HG02588 (cell line): ENCODE measurements around the gene SDK1.

Source experiments
- ATAC-seq: cut with Tn5 transposase; IDR thresholded peaks from one replicate; pipeline ENCODE4 v1.9.1; 2021; ENCODE audit warnings: mild to moderate bottlenecking, moderate library complexity; ENCODE audit not compliant: unreplicated experiment

The SDK1 gene

DNA sequence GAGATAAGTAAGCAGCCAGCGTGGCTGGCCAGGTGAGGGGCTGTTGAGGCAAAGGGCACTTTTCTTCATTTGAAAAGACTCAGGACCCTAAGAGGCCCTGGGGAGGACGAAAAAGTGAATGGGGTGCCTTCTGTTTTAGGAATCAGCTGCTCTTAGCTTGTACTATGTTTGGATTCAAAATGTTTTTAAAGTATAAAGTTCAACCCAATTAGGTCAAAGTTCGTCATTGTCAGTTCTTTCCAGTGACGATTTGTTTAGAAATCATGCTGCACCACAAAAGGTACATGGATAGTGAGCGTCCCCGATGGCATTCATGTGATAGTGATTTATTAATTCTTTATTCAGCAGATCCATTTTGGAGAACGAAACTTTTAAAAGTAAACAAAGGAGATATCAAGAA, 338.2 kb downstream of the SDK1 start:
- no peak for ATAC-seq

DNA sequence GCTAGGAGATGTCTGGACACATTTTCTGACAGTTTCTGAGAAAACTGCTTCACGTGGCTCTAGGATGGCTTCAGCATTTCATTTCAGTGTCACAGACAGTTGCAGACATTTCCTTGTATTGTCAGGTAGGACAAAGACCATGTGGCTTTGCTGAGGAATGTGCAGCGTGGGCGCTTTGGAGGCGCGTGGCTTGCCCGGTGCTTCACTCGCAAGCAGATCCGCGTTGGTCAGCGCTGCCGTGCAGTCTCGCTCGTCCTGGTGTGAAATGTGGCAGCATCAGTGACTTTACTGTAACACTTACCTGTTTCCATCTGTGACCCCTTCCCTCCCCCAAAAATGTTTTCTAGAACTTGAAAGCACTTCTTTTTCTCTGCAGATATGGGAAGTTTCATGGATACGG, 340.5 kb downstream of the SDK1 start:
- ATAC-seq, result no peak

DNA sequence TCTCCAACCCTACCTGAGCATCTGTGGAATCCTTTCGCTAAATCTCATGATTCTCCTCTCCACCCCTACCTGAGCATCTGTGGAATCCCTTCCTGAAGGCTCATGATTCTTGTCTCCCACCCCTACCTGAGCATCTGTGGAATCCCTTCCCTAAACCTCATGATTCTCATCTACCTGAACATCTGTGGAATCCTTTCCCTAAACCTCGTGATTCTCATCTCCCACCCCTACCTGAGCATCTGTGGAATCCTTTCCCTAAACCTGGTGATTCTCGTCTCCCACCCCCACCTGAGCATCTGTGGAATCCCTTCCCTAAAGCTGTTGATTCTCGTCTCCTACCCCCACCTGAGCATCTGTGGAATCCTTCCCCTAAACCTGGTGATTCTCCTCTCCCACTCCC, 342.0 kb downstream of the SDK1 start:
- ATAC-seq, result no peak

DNA sequence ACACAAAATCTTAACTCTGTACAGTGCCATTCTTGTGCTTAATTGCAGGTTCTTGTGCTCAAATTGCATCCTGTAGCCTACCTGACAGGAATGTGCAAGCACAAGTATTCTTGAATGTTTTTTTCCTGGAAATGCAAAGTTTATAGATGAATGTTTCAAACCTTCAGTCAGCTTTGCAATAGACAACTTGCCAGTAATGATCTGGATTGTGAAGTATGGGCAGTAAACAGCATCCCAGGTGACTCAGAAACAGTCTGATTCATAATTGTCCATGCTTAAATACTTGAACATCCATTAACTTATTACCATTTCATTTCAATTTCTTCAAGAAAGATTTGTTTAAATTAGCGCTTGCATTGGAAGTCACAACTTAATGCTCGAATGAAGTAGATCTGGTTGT, 347.2 kb downstream of the SDK1 start:
- ATAC-seq, result no peak

DNA sequence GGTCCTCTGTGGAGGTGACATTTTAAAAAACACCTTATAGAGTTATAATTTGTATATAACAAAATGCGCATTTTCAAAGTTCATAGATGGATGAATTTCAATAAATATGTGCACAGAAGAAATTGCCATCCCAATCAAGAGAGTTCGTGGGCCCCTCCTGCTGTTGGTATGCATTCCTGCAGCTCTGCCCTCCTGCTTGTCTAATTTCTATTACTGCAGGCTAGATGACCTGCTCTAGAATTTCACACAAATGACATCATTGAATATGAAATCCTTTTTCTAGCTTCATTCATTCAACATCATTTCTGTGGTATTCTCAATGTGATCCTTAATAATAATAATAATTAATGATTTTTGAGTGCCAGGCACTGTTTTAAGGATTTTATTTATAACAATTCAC, 348.2 kb downstream of the SDK1 start:
- ATAC-seq, result no peak

DNA sequence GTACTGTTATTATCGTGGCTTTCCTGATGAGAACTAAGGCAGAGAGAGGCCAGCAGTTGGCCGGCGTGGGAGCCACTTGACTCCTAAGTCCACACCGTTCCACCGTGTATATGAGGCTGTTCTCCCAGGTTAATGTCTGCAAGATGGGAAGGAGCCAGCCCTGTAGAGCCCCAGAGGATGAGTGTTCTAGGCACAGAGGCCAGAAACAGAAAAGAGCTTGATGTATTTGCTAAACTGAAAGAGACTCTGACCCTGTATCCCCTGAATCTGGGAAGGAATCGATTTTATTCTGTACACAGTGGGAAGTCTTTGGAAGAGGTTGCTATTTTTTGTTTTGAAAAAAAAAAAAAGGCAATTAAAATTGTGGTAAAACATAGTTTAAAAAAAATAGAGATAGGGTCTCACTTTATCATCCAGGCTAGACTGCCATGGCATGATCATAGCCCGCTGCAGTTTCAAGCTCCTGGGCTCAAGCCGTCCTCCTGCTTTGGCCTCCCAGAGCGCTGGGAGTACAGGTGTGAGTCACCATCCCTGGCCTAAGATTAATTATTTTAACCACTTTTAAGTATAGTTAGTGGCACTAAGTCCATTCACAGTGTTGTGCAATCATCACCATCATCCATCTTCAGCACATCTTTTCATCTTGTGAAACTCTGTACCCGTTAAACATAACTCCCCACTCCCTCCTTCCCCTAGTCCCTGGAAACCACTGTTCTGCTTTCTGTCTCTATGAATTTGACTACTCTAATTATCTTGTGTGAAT, 348.8 kb downstream of the SDK1 start:
- ATAC-seq, result no peak

DNA sequence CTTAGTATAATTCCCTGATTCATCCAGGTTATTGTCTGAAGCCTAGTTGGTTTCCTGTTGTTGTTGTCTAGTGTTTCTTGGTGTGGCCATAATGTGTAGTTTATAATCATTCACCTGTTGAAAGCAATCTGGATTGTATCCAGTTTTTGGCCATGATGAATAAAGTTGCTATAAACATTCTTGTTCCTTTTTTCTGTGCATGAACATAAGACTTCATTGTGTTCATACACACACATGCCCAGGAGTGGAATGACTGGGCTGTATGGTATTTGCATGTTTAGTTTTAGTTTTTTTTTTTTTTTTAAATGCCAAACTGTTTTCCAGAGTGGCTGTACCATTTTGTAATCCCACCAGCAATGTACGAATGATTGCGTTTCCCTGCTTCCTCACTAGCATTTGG, 349.8 kb downstream of the SDK1 start:
- ATAC-seq, result no peak

DNA sequence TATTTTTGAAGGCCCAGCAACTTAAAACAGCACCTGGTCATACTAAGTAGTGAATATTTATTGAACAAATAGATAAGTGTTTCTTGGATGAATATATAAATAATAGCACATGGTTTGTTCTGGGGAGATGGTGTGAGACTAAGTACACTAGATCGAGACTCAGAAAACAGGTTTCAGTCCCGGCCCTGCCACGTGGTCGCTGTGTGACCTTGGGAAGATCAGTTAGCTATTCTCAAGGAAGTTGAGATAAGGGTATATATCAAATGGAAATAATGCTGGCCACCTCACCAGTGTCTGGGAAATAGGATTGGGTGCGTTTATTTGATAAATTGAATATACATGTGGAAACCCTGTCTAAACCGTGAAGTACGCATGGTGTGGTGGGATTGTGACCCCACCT, 354.6 kb downstream of the SDK1 start:
- ATAC-seq, result no peak

DNA sequence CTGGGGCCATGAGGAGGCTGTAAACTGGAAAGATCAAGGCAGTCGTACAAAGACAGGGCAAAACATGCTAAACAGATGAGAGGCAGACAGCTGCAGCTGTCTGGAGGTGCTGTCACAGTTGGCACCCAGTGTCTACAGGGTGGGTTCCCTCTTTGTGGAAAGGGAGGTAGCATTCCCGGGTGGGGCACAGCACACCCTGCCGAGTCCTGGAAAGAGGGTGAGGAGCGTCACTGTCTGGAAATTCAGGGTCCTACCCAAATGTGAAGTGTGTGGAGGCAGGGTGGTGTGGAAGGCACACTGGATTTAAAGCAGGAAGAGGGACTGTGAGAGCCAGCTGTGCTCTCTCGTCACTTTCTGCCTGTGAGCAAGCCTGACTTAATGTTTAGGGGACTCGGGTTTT, 356.2 kb downstream of the SDK1 start:
- ATAC-seq, result no peak

DNA sequence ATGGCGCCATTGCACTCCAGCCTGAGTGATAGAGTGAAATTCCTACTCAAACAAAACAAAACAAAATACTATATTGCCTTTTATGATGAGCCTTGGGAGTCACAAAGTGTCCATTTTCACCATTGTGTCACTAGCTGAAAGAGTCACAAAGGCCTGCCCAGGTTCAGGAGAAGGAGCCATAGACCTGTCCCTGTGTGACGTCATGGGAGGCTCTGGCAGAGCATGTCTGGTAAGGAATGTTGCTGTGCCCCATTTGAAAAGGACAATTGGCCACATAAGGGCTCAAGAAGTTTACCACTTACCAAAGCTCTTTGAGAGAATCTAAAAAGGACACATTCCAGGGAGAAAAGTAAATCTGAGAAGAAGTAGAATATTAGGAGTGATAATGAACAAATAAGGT, 367.7 kb downstream of the SDK1 start:
- ATAC-seq, result no peak

DNA sequence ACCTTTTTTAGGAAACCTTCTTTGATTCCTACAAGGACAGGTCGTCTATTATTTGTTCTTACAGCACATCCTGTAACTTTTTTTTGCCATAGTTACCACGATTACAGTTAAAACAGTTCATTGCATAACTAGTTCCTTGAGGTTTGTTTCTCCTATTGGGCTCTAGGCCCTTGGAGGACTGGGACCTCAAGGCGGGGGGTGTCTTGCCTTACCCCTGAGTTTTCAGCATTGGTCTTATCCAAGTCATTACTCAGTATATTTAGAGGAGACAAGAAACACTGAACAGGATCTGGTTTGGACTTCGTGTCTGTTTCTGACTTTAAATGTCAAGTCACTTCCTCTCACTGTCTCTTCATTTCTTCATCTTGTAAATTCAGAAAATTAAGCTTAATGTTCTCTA, 369.8 kb downstream of the SDK1 start:
- no peak for ATAC-seq

DNA sequence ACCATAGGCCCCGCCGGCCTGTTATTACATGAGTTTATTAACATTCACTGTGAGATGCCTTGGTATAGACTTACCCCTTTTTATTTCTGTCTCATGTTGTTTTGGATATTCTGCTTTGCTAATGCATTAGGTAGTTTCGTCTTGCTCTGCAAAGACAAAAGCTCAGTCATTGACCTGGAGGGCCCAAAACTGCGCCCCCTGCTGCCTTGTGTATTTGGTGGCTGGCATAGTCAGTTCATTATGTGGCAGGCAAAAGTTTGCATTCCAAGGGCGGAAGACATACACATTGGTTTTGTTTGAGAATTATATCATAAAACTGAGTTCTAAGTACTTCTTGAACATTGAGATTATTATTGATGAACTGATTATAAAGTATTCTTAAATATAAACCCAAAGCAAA, 372.5 kb downstream of the SDK1 start:
- no peak for ATAC-seq

DNA sequence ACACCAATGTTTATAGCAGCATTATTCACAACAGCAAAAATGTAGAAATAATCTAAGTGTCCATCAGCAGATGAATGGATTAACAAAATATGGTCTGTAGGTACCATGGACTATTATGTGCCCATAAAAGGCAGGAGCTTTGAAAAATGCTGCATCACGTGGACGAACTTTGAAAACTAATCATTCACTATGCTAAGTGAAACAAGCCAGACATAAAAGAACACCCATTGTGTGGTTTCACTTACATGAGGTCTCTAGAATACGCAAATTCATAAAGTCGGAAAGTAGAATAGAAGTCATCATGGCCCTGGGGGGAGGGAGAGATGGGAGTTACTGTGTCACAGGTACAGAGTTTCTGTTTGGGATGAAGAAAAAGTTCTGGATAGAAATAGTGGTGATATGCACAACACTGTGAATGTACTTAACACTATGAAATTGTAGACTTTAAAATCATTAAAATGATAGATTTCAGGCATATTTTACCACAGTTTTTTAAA, 377.3 kb downstream of the SDK1 start:
- no peak for ATAC-seq

DNA sequence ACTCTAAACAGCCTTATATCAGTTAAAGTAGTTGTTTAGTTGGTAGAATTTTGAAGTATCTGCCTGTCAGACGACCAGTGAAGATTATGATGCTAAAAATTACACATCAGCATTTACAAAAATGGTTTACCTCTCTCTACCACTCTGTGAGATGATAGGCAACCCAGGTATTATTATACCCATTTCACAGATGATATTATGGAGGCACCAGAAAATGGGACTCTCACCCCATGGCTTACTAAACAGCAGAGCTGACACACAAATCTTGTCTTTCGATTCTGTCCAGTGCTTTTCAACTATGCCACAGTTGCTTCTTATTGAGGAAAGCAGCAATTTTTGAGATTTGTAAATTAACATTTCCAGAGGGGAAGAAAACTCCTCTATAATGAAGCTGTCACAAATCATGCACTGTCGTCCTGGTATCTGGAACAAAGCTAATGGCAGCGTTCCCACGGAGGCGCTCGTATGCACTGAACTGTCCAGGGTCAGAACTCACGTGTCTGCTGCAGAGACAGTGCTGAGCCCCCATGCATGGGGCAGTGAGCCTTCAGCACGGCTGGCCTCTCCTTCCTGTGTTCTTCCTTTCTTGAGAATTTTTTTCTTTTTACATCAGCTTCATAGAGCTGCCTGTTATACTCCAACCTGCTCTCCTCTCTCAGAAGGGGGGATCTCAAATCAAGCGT, 381.1 kb downstream of the SDK1 start:
- ATAC-seq, result no peak

DNA sequence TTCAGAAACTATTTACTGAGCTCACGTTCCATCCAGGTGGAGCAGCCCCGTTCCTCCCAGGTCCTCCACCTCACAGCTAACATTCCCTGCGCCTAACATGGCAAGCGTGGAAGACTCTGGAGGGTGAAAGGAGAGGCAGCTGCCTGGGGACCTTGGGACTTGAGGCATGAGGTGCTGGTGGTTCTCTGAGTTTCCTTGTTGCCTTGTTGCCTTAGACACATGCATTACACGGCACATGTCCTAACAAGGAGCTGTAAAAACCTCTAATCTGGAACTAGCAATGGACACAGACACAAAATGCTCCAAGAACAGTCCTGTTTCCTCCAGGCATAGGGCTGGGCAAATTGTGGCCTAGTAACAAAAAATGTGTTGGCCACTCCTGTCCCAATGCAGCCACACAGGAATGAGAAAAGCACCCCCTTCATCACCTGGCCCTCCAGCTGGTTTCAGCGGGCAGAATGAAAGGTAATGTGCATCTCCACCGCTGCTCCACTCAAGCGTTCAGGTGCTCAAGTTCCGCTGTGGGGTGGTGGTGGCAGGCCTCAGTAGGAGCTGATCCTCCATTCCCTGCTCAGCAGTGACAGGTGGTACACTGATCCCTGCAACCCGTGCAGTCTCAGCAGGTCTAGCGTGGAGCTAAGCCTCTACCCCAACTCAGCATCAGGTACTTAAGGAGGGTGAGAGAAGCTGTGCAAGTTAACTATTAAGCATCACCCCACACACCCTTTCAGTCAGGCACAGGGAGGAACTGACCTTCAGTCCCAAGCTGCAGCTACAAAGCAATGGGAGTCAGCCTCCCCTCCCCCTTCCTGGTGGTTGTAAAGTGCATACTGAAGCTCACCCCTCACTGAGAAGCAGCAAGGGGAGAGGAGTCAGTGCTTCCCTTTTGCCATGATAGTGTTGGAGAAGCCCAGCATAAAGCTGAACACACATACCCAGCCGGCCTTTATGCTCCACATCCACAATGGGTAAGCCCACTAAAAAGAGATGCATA, 382.8 kb downstream of the SDK1 start:
- ATAC-seq, result no peak

DNA sequence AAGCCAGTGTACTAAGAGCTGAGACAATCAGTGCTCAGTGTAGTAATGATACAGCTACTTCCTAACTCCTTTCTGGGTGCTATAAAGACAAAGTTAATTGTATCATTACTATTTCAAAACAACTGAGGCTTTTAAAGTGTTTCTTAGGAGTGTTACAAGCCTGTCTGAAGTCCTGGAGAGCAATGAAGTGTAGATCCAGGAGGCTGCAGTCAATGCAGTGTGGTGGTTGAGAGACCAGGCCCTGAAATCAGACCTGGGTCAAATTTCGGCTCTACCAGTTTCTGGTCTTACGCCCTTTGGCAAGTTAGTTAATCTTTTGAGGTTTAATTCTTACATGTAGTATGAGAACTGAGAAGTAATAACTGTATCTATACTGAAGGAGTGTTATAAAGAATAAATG, 387.0 kb downstream of the SDK1 start:
- ATAC-seq, result no peak

DNA sequence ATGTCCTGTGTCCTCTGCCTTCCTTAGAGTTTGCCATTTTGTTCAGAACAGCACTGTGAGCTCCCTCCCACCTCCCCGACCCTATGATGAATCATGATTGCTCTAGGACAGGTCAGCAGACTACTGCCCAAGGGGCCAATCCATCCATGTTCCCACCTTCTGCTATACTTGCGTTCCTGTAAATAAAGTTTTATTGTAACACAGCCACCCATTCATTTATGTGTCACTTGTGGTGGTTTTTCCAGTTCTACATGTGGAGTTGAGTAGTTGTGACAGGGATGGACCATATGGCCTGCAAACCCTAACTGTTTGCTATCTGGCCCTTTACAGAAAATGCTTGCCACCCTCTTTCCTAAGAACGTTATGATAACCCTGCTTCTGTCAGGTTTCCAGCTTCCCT, 387.8 kb downstream of the SDK1 start:
- no peak for ATAC-seq

DNA sequence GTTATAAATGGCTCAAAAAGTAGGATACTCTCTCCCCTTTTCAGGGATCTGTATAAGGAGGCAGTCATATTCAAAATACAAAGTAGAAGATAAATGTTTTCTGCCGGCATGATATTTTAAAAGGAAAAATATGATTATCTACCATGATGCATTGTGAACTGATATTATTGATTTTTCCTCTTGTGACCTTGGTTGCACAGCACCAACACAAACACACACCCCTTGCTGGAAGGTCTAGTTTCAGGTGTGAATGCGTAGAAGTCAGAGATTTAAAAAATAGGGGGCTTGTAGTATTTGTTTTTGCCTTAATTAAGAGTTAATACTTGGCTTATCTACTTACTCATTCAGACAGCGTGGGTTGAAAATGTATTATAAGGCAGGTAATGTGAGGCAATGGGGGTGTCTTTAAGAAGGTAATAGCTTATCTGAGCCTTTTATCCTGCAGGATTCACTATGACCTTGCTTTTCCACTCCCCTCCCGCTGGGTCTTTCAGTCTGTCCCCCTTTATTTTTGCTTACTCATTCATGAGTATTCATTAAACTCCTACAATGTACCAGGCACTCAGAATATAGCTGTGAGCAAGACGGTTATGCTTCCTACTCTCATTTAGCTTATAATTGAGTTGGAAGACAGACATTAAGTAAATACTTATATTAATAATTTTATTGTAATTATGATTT, 390.6 kb downstream of the SDK1 start:
- ATAC-seq, result no peak

DNA sequence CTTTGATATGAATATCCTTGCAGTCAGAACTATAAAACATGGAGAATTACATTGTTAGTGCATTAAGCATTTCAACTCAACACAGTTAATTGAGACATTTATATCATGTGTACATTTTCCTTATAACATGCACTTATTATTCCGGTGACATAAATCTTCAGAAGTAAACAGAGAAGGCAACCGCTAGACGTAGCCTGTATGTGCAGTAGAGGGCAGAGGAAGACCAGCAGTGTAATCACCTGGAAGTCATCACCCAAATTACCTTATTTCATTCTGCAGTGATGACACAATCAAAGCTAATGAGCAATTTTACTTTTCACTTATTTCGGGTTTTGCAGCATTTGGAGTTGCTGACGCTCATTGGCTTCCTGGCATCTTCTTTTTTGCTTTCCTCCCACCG, 394.6 kb downstream of the SDK1 start:
- ATAC-seq, result no peak

DNA sequence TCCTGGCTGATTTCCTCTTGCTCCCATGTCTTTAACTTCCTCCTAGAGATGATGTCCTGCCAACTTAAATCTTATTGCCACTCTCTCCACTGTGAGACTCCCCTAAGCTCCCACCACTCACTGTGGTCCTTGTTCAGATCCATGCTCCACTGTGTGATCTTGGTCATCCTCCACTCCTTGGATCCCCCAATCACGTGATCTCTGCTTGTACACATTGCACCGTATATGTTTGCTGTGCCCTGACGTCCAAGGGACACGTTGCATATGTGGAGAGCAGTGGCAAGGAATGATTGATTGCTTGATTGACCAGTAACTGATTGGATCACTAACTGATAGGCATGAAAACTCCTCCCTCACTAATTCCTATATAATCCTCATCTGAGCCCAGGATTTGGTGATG, 395.1 kb downstream of the SDK1 start:
- no peak for ATAC-seq

DNA sequence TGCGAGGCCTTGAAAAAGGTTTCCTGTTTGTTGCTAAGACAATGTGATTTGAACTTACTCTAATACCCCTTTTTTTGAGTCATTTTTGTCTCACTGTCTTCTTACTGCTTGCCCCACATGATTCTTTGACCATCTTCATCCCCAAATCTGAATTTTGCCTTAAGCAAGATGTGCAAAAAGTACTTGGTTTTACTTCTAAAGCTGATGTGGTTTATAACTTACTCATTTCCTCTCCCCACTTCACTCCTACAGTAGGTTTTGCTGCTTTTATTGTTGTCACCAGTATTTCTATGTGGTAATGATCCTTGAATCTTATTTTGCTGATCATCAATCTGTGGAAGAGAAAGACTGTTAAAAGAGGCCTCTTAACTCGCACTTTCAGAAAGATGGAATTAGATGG, 396.4 kb downstream of the SDK1 start:
- no peak for ATAC-seq
